Articular chondrocyte of knee joint (primary cell): Measurements from ENCODE around the gene MEP1B. TPM values are rescaled to one million over a fixed set of nuclear protein-coding genes. Genes with fewer than 3 reads are reported as not detected.

Experiments used
- small RNA-seq: library from RNA; depleted of rRNA; stranded (forward); fragments of <200 nt; gene quantifications from one replicate; pipeline ENCODE3, GENCODE V24; 2012
- total RNA-seq: library from RNA; depleted of rRNA; stranded (reverse); fragments of >200 nt; gene quantifications from 2 replicates; pipeline ENCODE4 v1.2.3, GENCODE V29; 2012

The MEP1B gene
- total RNA-seq = not detected in 2 replicates

GRCh38 chr18:32189790-32190189 is at the start of gene MEP1B:
TSS of gene MEP1B (plus strand) at chr18:32190039. CDS start at chr18:32190071, 32 bp downstream.

Small RNA genes lying within 50 kb of the gene (small RNA-seq; reads per million reads assigned to genes)
- not detected for gene RF00019
- gene RNA5SP453 = not detected

Other genes with a start within 250 kb of the MEP1B start
- 53.1 and 53.9 TPM in 2 replicates for gene TRAPPC8, start 246.9 kb upstream of the MEP1B start, total RNA-seq
- gene RNF125, start 171.2 kb upstream of the MEP1B start, total RNA-seq = 0.39 and 0.76 TPM in 2 replicates
- 25.9 and 26.0 TPM in 2 replicates for gene RNF138, start 98.2 kb upstream of the MEP1B start, total RNA-seq